HG03457 (cell line): ENCODE results near the gene CRY1.

Source experiments
- ATAC-seq: cut with Tn5 transposase; IDR thresholded peaks from one replicate; pipeline ENCODE4 v1.9.1; 2021; ENCODE audit warnings: moderate number of reproducible peaks; ENCODE audit not compliant: unreplicated experiment

Gene CRY1

DNA sequence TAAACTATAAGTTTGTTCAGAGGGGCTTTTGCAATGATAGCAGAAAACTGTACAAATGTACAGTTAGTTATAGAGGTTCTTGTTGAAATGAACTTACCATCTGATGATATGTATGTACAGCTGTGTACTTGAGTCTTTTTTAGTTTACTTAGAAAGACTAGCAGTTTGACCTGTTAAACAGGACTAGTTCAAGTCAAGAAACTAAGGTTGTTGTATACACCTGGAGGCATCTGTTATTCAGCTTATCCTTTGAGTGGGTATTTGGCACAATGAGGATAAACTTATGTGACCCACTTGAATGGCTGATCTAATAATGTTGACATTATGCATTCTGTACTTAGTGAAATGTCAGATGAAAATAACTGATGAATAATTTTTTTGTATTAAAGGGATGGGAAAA lies 119.8 kb downstream of the CRY1 start:
- ATAC-seq = no peak

DNA sequence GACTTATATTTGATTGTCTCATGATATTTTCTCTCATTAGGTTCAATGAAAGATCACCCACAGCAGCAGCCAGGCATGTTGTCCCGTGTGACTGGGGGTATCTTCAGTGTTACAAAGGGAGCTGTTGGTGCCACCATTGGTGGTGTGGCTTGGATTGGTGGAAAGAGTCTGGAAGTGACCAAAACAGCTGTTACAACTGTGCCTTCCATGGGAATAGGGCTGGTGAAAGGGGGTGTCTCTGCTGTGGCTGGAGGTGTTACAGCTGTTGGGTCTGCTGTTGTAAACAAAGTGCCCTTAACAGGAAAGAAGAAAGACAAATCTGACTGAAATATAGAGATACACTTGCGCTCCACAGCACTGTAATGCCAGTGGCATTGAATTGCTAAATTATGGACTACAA lies 122.3 kb downstream of the CRY1 start:
- ATAC-seq = no peak

DNA sequence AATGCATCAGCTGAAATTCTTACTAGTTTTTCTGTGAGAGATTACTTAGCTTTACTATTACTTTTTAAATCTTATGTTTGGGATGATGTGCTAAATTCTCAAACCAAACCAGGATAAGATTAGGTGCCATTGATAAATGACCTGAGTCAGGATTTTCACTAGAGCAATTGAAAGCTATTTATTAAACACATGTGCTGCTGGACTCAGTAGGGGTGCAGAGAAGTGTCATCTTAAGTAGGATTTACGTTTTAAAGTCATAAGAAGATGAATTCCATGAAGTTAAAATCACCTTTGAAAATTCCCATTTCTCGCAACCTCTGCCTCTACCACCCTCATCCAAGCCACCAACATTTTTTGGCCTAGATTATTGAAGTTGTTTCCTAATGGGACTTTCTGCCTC lies 128.8 kb downstream of the CRY1 start:
- ATAC-seq = no peak

DNA sequence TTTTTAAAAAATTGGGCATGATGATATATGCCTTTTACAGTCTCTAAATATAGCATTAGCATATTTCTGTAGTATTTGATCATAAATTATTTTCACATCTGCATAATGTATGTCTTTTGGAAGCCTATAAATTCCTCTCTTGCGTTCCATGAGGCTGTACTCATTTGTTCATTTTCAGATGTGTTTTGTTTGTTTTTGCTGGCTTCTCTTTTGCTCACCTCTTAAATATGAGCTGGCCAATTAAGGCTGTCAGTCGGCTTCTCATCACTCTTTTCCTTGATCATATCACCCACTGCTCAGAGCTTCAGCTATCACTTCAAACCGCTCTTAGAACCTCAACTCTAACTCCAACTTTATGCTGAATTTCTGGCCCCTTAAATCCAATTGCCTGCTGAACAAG lies 131.1 kb downstream of the CRY1 start:
- ATAC-seq = no peak

DNA sequence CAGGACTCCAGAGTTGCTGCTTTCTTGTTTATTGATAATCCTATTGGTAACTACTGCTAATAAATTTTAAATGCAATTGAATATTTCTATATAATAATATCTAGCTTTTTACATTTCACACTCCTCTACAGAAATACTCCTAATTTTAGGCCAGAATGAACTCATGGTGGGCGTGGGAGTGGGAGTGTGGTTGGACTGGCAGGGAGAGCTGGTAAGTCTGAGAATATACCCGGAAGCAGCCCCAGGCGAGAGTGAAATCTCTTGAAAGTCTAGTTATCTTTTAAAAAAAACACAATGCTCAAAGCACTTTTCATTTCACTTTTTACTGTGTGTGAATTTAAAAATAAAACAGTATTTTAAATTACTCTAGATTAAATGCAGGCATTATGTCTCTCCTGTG lies 132.9 kb downstream of the CRY1 start:
- no peak for ATAC-seq

DNA sequence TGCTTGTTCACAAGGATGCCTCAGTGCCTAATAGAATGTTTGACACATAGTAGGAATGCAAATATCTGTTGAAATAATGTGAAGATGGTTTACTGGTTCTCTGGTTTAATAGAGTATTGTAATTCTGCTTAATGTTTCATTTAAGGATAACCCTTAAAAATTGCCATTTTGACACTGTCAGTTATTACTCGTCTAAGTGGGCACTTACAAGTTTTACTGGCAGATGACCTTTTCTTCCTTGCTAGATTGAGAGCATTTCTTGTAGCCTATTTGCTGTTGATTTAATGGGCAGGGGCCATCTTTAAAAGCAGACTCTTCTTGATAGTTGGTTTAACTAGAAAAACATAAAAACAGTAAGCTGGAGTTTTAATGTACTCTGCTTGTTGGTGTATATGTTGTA lies 135.8 kb downstream of the CRY1 start:
- ATAC-seq = no peak

DNA sequence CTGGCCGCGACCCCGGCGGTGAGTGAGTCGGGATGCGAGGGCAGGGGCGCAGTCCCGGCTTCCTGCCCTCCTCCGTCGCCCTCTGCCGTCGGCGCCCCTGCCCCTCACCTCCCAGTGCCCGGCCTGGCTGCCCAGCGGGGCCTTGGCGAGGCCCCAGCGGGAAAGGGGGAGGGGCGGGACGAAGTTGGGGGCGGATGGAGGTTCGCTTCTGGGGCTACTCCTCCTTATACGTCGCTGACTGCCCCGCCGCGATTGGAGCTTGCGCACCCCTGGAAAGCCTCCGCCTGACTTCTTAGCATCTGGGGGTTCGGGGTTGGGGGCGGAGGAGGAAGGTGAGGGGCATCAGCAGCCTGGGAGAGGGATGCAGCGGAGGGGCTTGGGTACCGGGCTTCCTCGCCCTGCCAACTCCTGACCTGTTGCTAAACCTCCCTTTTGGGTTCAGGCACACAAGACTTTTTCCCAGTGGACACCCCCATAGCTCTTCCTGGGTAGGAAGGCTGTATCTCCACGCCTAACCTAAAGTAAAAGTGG lies 137.2 kb downstream of the CRY1 start:
- ATAC-seq = peak; percentile 20

DNA sequence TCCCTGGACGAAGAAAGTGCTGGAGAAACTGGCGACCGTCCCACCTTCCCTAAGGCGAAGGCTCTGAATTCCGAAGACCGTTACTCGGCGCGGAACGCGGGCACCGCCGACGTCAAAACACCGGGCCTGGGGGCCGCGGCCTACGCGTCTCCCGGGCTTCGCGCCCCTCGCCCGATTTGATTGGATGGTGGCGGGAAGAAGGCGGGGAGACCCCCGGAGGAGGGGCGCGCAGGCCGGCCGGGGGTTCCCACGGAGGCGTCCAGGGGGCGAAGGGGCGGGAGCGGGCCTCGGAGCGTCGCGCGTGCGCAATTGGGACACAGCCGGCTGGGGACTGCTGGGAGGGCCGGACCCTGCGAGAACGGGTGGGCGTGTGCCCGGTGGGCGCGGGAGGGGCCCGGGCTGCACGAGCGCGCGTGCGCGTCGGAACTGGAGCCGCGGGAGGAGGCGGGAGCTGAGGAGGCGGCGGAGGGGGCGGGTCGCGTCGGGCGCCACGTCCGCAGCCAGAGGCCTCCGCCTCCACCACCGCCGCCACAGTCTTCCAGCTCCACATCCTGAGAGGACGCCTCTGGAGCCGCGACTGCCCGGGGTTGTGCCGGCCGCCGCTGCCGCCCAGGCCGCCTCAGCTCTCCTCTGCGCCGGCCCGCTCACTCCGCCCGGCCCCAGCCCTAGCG lies 137.8 kb downstream of the CRY1 start, which contains the start of gene TMEM263:
Gene TMEM263, plus strand, starts transcription at position 531 of the 671 bp plus-strand sequence. CDS start 11,210 bp downstream, outside the sequence.
- ATAC-seq = peak; percentile 64

DNA sequence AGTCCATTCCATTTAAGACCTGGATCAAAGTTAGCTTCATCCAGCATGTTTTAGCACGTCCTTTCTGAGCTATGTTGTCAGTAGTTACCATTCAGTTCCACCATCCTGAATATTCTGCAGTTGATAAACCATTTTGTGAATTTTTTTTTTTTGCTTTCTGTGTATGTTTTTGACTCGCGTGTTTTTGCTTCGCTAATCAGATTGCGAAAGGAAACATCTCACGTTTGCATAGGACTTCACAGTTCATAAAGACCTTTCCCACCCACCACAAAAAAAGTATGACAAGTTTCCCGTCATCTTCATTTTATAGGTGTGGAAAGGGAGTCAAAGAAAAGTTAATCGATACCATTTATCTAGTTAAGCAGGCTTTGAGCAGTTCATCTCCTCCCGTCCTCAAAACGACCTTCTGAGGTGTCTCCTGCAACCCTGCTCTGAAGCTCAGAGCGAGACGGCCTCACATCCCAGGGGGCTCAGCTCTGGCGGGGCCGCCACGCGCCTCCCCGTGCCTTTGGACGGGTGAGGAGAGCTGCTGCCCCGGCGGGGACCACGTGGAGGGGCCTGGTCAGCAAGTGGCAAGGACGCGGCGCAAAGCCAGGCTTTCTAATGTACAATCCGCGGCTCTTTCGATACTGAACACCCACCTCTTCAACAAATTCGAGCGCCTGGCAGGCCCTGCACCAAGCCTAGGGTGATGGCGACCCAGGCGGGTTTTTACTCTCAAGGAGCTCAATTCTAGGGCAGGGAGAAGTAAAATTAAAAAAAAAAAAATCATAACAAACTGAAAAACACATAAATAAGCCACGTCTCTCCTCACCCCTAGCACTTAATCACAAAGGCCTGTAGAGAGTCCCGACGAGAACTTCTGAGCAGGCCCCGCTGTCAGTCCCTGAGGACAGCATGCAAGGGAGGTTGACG lies 138.6 kb downstream of the CRY1 start:
- ATAC-seq = peak; percentile 22

DNA sequence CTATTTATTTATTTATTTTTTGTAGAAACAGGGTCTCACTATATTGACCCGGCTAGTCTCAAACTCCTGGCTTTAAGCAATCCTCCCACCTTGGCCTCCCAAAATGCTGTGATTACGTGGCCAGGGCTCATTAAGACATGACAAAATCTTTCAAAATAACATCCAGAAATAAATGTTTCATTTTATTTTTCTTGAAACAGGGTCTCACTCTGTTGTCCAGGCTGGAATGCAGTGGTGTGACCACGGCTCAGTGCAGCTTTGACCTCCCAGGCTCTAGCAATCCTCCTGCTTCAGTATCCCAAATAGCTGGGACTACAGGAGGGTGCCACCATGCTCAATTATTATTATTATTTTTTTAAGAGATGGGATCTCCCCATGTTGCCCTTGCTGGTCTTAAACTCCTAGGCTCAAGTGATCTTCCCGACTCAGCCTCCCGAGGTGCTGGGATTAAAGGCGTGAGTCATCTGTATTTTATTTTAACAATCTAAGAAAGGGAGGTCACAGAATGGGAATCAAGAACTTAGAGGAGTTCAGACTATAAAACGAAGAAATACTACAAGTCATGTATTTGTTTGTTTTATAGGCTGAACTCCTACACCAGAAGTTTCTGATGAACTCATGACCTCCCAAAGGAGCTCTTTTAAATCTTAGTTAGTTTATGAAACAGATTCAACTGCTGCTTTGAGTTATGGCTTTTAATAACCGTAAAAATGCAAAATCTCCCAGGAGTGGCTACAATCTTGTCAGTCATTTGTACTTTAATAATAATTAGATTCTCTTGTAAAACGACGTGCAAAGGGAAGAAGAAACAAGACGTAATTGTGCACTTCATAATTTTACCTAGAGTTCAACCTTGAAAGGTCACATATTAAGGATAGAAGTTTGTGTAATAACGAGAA lies 139.7 kb downstream of the CRY1 start:
- ATAC-seq = no peak

DNA sequence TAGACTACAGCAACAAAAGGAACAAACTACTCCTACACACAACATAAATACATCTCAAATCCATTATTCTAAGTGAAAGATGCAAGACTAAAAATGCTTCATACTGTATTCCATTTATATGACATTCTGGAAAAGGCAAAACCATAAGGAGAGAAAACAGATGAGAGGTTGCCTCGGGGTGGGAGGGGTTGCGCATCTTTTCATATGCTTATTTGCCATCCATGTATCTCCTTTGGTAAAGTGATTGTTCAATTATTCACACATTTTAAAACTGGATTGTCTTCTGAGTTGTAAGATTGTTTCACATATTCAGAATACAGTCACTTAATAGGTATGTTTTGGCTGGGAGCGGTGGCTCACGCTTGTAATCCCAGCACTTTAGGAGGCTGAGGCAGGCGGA lies 142.8 kb downstream of the CRY1 start:
- no peak for ATAC-seq

DNA sequence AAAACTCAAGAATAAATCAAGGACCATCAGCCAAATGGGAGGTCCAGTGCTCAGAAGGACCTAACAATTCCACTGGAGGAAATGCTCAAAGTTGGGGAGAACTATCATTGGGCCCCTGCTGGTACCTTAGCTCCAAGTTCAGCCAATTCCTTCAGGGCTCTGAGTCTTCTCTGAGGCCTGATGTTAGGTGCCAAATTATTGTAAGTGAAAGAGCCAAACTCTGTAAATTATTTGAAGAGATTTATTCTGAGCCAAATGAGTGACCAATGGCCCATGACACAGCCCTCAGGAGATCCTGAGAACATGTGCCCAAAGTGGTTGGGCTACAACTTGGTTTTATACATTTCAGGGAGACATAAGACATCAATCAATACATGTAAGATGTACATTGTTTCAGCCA lies 145.9 kb downstream of the CRY1 start:
- no peak for ATAC-seq

DNA sequence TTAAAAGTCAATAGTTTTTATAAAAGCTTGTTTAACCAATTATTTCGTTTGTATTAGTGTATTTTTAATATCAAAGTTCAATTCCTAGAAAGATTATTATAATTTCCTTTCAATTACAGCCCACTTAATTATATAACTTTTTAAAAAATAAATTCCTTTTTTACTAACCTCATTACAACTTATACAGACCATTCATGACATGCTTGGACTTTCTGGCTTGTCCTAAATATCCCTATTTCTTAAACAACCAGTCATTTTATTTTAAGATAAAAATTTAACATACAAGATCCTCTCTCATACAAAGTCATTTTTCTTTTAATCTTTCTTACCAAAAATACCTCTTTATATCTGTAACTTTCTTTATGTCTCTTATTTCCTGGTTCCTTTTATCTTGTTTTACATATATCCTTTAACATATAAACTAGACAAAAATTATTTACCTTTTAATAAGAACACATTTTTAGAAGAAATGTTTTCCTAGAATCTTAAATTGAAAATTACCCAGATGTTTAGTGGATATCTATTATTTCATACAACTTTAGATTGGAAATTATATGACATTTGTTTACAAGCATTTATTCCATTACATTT lies 148.0 kb downstream of the CRY1 start:
- ATAC-seq = no peak

DNA sequence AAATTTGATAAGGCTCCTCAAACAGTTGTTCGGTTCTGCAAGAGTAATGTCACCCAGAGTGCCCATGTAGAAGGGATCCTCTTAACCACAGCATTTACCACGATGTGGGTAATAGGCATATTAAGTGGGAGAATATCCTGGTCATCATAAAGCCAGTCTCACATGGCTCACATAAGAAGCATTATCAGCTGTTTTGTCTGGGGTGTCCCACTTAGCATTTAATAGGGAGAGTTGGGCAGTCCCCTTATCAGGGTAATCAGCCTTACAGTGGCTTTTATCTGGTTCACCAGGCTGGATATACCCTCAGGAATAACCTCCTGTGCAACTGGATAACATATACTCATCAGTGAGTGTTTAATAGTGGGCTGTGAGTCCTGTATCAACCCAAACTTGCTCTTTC lies 150.6 kb downstream of the CRY1 start:
- no peak for ATAC-seq

DNA sequence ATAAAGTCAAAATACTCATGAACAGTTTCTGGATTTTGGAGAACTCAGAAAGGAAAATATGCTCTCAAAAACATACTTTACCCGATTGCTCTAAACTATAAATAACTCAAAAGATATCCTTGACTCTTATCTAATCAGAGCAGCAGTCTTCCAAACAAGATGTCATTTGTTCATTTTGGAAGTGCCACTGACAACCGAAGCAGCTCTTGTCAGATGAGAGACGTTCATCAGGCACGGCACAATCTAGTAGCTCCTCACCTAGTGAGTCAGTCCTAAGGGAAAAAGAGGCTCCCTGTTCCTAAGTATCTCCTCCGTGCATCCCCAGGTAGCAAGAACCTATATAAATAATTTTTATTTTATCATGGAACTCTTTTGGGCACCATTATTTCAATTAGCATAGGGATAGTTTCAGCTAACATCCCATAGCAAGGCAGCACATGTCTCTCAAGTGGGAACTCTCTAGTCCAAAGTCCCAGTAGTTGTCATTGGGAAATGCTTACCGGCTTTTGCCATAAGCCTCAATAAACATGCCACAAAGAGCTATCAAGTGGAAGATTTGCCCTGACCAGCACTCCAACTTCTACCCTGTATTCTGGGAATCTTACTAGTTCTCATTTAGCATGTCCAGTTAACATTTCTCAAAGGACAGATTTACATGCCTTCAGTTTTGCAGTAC lies 151.7 kb downstream of the CRY1 start:
- ATAC-seq = no peak
